PC-9 (cell line): ENCODE measurements around the gene CYLD.

Source experiments
- CTCF ChIP-seq: fragments of 200-600 bp; sonication (generic); conservative IDR thresholded peaks from 2 replicates; pipeline ENCODE4 v1.6.1; 2017; ENCODE audit warnings: mixed run types, antibody characterized with exemption, mild to moderate bottlenecking, moderate library complexity
- EZH2 ChIP-seq: fragments of 200-600 bp; sonication (generic); IDR thresholded peaks from 2 replicates; pipeline ENCODE4 v1.8.0; 2017; ENCODE audit warnings: antibody characterized with exemption, low read depth

- TF ChIP-seq CTCF (no peak), EZH2 (no peak)
Measured at GRCh38 chr16:50831751-50832150, 89.9 kb downstream of the CYLD start.
